Fibroblast of skin of back (primary cell): ENCODE data around the gene PTPRF.
A peak's percentile ranks its signal among the peaks of the same experiment; 100 is the strongest.
"Not testable (repeated sequence)": the region's sequence is repeated elsewhere in the genome, so short reads cannot be mapped to it uniquely, and the experiment has no call there.

Experiments
- DNase-seq: peaks from one replicate; pipeline ENCODE4 v3.0.0-alpha.2; 2013

PTPRF gene

DNA sequence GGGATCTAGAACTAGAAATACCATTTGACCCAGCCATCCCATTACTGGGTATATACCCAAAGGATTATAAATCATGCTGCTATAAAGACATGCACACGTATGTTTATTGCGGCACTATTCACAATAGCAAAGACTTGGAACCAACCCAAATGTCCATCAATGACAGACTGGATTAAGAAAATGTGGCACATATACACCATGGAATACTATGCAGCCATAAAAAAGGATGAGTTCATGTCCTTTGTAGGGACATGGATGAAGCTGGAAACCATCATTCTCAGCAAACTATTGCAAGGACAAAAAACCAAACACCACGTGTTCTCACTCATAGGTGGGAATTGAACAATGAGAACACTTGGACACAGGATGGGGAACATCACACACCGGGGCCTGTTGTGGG is 107.7 kb downstream of the PTPRF start:
- DNase-seq, result not testable (repeated sequence)

DNA sequence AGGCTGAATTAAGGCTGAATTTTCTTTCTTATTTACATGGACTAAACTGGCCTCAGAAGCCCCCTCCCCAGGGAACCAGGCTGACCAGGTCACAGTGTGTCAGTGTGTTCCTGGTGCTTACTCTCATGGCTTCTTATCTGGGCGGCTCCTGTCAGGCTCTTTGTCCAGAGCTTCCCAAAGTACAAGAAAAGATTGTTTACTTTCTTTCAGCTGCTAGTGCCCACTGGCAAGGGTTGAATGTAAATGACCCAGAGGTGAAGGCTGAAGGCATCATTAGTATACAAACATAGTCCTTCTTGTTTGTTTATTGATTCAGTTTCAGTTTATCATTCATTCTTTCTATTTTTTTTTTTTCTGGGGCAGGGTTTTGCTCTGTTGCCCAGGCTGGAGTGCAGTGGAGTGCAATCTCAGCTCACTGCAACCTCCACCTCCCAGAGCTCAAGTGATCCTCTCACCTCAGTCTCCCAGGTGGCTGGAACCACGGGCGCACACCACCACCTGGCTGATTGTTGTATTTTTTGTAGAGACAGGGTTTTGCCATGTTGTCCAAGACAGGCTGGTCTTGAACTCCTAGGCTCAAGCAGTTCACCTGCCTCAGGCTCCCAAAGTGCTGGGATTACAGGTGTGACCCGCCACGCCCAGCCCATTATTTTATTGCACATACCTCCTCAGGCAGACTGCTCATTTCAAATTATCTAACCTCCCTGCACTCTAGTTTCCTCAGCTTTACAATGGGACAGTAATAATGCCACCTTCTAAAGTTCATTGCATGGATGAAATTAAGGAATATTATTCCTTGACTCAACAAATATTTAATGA is 109.5 kb downstream of the PTPRF start:
- no peak for DNase-seq

GRCh38 chr1:43644558-43644957 is 113.9 kb downstream of the PTPRF start:
- no peak for DNase-seq

DNA sequence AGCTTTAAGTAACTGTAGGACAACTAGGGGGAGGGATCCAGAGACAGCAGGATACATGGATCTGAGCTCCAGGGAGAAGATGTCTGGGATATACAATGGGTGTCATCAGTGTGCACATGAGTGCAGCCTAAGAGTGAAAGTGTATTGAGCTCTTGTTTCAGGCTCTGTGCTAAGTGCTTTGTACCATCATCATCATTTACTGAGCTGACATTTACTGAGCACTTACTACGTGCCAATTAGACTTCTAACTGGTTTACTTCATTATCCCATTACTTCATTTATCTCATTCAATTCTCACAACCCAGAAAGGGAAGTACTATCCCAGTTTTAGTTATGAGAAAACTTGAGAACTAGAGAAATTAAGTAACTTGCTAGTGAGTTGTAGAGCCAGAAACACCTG is 114.8 kb downstream of the PTPRF start:
- DNase-seq, result no peak

DNA sequence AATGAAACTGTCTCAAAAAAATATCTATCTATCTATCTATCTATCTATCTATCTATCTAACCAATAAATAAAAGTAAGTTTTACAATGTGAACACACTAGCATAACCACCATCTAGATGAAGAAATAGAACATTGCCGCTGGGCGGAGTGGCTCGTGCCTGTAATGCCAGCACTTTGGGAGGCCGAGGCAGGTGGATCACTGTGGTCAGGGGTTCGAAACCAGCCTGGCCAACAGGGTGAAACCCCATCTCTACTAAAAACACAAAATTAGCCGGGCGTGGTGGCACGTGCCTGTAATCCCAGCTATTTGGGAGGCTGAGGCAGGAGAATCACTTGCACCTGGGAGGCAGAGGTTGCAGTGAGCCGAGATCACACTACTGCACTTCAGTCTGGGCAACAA is 116.6 kb downstream of the PTPRF start:
- not testable (repeated sequence) for DNase-seq

GRCh38 chr1:43648221-43648847 is 117.7 kb downstream of the PTPRF start:
- no peak for DNase-seq

GRCh38 chr1:43648876-43649477 is 118.3 kb downstream of the PTPRF start:
- DNase-seq, result peak; percentile 25

GRCh38 chr1:43650310-43651085 is 119.8 kb downstream of the PTPRF start:
- peak; percentile 98 for DNase-seq

DNA sequence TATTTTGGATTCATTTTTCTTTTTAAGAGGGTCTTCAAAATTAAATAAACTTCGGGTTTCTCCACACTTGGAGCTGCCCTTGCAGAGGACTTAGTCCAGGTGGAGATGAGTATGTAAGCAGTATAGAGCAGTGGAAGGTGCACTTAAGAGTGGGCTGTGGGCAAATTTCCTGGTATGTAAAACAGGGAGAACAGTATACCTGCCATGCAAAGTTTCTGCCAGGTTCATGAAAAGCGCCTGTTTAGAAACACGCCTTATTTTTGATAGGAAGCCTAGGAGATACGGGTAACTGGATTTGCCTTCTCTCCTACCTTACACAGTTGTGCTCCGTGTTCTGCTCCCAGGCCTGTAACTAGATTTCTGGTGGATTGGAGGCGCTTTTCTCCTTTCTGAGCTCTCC is 120.5 kb downstream of the PTPRF start:
- DNase-seq, result no peak

GRCh38 chr1:43651902-43652301 is 121.2 kb downstream of the PTPRF start:
- DNase-seq, result no peak

DNA sequence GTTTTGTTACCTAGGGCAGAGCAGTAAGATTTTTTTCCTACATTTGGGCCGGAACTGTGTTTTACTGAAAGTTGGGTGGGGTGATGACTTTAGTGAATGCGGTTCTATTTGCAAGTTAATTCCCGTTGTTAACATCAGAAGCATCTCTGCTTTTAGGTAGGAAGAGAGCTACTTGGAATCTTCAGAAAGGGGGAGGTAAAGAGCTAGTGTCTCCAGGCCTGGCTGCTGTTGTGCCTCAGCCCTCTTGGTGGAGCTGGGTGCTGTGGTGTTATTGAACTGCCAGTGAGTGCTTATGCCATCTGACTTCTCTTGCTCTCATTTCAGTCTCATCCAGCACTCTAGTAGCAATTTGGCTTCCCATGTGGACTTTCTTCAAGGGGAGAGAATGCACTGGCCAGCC is 122.7 kb downstream of the PTPRF start:
- DNase-seq, result peak; percentile 26

DNA sequence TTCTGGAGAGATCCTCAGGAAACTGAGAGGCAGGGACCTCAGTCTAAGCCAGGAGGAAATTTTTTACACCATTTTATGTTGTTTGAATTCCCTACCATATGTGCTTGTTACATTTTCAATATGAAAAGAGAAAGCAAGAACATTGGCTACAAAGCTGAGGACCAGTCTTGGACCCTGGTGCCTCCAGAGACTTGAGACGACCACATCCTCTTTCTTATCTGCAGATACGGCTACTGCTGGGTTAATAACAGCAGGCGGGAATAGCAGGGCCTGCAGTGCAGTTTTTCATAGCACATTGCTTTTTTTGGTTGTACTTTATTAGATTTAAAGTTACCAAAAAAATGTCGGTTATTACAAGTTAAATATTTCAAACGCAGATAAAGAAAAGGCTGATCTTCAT is 123.2 kb downstream of the PTPRF start:
- no peak for DNase-seq

DNA sequence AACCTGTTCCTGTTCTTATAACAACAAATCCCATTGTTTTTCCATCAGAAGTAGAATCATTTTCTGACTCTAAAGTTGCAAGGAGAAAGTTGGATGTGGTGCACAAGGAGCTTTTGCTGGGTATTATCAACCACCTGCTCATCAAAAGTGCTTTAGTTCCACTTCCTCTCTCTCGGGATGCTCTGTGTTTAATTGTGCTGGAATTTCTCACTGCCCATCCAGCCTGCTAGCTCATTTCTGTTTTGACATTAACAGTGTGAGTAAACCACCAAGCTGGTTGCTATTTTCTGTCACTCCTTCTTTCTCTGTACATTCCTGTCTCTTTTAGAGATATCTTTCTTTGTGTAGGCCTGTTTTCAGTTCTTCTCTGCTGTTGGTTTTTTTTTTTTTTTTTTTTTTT is 125.3 kb downstream of the PTPRF start:
- no peak for DNase-seq

DNA sequence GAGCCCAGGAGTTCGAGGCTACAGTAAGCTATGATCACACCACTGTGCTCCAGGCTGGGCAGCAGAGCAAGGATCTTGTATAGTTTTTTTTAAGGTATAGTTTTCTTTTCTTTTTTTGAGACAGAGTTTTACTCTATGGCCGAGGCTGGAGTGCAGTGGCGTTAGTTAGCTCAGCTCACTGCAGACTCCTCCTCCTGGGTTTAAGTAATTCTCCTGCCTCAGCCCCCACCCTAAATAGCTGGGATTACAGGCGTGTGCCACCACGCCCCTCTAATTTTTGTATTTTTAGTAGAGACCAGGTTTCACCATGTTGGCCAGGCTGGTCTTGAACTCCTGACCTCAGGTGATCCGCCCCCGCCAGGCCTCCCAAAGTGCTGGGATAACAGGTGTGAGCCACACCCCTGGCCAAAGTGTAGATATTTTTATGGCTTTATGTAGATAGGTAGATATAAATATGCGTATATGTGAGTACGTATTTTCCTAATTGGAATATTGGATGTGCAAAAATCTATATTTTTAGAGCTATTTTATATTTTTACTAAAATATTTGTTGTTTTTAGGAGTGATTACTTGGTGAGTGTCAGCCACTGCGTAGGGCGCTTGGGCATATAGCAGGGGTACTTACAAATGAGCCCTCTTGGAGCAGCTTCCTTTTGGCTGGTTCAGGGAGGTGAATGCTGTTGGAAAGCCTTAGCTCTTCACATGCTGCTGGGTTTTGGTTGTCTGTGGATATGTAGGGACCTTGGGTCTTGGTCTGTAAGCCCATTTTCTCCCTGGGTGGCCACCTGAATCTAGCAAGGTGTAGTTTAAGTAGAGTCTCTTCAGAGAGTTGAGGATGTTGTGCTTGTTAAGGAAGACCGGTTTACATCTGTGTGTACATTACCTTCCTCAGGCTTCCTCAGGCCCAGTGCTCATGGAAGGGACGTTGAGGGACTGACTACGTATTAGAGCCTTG is 128.8 kb downstream of the PTPRF start:
- DNase-seq, result no peak

- DNase-seq, result no peak
These were observed 129.7 kb downstream of the PTPRF start for GRCh38 chr1:43660355-43660754.

GRCh38 chr1:43664369-43664768 is 133.7 kb downstream of the PTPRF start:
- no peak for DNase-seq

DNA sequence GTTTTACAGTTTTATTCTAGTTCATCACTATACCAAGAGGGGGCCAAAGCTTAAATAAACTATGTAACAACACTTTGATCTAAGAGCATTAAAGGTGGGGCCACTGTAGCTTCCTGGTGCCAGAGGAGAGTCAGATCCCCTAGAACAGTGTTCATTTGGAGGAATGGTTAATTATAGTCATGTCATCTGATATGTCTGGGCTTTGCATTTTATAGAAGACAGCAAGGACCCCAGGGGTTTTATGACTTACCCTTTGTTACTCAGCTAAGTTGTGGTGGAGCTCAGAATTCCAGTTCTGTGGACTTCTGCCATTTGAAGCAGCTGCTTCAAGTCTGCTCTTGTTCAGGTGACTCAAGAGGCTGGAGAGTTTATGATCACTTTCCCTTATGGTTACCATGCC is 135.9 kb downstream of the PTPRF start:
- DNase-seq, result no peak

GRCh38 chr1:43668956-43669355 is 138.3 kb downstream of the PTPRF start:
- peak; percentile 63 for DNase-seq

DNA sequence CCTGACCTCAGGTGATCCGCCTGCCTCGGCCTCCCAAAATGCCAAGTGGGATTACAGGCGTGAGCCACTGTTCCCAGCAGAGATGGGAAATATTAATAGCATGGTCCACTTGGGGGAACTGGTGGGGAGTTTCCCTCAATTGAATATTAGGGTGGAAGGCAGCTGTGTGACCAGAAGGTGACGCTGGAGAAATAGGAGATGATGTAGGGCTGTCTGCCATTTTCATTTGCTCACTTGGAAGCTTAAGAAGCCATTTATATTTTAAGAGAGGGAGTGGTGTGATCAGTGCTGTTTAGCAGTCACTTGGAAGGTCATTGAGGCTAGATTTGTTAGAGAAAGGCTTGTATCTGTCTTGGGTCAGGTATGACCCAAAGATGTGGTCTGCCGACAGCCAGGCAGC is 139.2 kb downstream of the PTPRF start:
- no peak for DNase-seq

- DNase-seq, result no peak
These were observed 140.5 kb downstream of the PTPRF start for GRCh38 chr1:43671193-43671592.

GRCh38 chr1:43671626-43672330 is 141.1 kb downstream of the PTPRF start:
- DNase-seq, result peak; percentile 60
